ENCODE data around the gene DENND1B. TPM values are rescaled to one million over a fixed set of nuclear protein-coding genes. Genes with fewer than 3 reads are reported as not detected.

Gene DENND1B
- total RNA-seq, 1 experiment from 2014 or later, result 9.6 TPM

GRCh38 chr1:197686702-197687355, 88.5 kb downstream of the DENND1B start:
- no TSS peak for BruUV-seq (replicated peaks)
- RAD21 ChIA-PET (ENCODE audit: low non-redundant PET in 1 of 2, low total read pairs in 2 of 2, uncharacterized antibody in 2 of 2, unreplicated experiment in 2 of 2), result no interaction called here
- Histone ChIP-seq H3K4me3 (replicated peaks in 1 of 2; ENCODE audit: low read depth in 1 of 2, low read length in 2 of 2) (no peak overlapping the region), H3K27me3 (ENCODE audit: insufficient read depth, low read length) (no peaks in the 10 kb centered on the region), H3K4me1 (ENCODE audit: control insufficient read depth in 1 of 2, insufficient read depth in 2 of 2, low read length in 2 of 2) (no peaks in the 10 kb centered on the region), H3K79me2 (ENCODE audit: insufficient read depth, low read length) (no peaks in the 10 kb centered on the region), H3K9me2 (ENCODE audit: insufficient read depth) (no peaks in the 10 kb centered on the region), H4K20me1 (ENCODE audit: insufficient read depth) (no peaks in the 10 kb centered on the region), H3K9ac (ENCODE audit: low read length) (no peak overlapping the region), H3K27ac (ENCODE audit: low read depth, low read length) (no peak overlapping the region), H3K36me3 (ENCODE audit: control insufficient read depth in 1 of 2, insufficient read depth in 2 of 2, low read length in 2 of 2) (no peaks in the 10 kb centered on the region), H3K9me3 (ENCODE audit: control insufficient read depth in 1 of 2, insufficient read depth in 1 of 2, low read depth in 1 of 2, low read length in 2 of 2) (no peaks in the 10 kb centered on the region), H3K4me2 (ENCODE audit: low read length) (no peak overlapping the region), H2AFZ (ENCODE audit: low read depth, low read length, poor library complexity, severe bottlenecking) (no peak overlapping the region)
- ATAC-seq, result no peak
- intact Hi-C loops (cut with micrococcal nuclease), result no loop called here
- no peak for TF ChIP-seq EZH2phosphoT487 (IDR thresholded peaks at IDR 0.05; ENCODE audit: borderline replicate concordance)
- no peak for TF ChIP-seq TCF7L2 (IDR thresholded peaks at IDR 0.05; ENCODE audit: borderline replicate concordance, extremely low read depth, insufficient read depth, insufficient read length)
- no peak for TF ChIP-seq POLR2AphosphoS5 (IDR thresholded peaks at IDR 0.05; ENCODE audit: low read depth, low read length)
- TF ChIP-seq EGR1 (IDR thresholded peaks at IDR 0.05; ENCODE audit: low read depth), result no peak
- TF ChIP-seq REST (IDR thresholded peaks at IDR 0.05; ENCODE audit: low read depth), result no peak
- TF ChIP-seq YY1 (IDR thresholded peaks at IDR 0.05; ENCODE audit: extremely low read depth, insufficient replicate concordance, low read depth, low read length), result no peak
- no peak for TF ChIP-seq ZBTB33 (IDR thresholded peaks at IDR 0.05; ENCODE audit: extremely low read depth, insufficient replicate concordance, low read length)
- TF ChIP-seq RAD21 (IDR thresholded peaks at IDR 0.05; ENCODE audit: low read depth), result no peak
- TF ChIP-seq SRF (IDR thresholded peaks at IDR 0.05; ENCODE audit: low read depth), result no peak
- no peak for TF ChIP-seq ATF3 (IDR thresholded peaks at IDR 0.05)
- POLR2A ChIA-PET, result no interaction called here
- CTCF ChIA-PET, result no interaction called here
- DNase-seq (ENCODE audit: low read depth, low spot score), result no peak

Data from HCT116 (cell line).